GM12878 (cell line): ENCODE results near the gene WDHD1. TPM values are rescaled to one million over a fixed set of nuclear protein-coding genes. Genes with fewer than 3 reads are reported as not detected.

Experiments
- BCL11A ChIP-seq: IDR thresholded peaks from 2 replicates; pipeline ENCODE4 v1.6.1; 2011; ENCODE audit warnings: low read depth, low read length
- CUX1 ChIP-seq: IDR thresholded peaks from 2 replicates; pipeline ENCODE4 v1.6.1; 2012; ENCODE audit warnings: improper control_type of control experiment, low read depth, low read length; ENCODE audit not compliant: insufficient replicate concordance
- EGR1 ChIP-seq, 2 experiments: IDR thresholded peaks; 1 replicate in 1 of 2; 2 replicates in 1 of 2; pipeline ENCODE4 v1.6.1; 2011 to 2012; ENCODE audit warnings: low read depth in 2 of 2, low read length in 2 of 2, borderline replicate concordance in 1 of 2, mild to moderate bottlenecking in 1 of 2, moderate library complexity in 1 of 2
- KLF5 ChIP-seq: fragments of 450-650 bp; IDR thresholded peaks from 2 replicates; pipeline ENCODE4 v1.6.1; 2014; ENCODE audit warnings: mild to moderate bottlenecking; ENCODE audit not compliant: partially characterized antibody
- PBX3 ChIP-seq: IDR thresholded peaks from 2 replicates; pipeline ENCODE4 v1.6.1; 2011; ENCODE audit warnings: mild to moderate bottlenecking, low read depth, low read length, moderate library complexity; ENCODE audit not compliant: insufficient replicate concordance
- SMAD1 ChIP-seq: fragments of 450-650 bp; IDR thresholded peaks from 2 replicates; pipeline ENCODE4 v1.6.1; 2018; ENCODE audit warnings: mild to moderate bottlenecking, low read depth; ENCODE audit not compliant: partially characterized antibody
- STAT1 ChIP-seq: fragments of 450-650 bp; conservative IDR thresholded peaks from 2 replicates; pipeline ENCODE4 v1.6.1; 2014; ENCODE audit warnings: antibody characterized with exemption, mild to moderate bottlenecking
- SUPT20H ChIP-seq: IDR thresholded peaks from 2 replicates; pipeline ENCODE4 v1.6.1; 2011; ENCODE audit warnings: low read depth, mild to moderate bottlenecking, low read length, moderate library complexity, borderline replicate concordance; ENCODE audit not compliant: control insufficient read depth
- TCF12 ChIP-seq: IDR thresholded peaks from 2 replicates; pipeline ENCODE4 v1.6.1; 2011; ENCODE audit warnings: low read depth, mild to moderate bottlenecking, low read length
- polyA plus RNA-seq, 11 experiments: library from polyadenylated mRNA; depleted of rRNA in 4 of 11; unstranded in 6 of 11; stranded (reverse) in 5 of 11; fragments of >200 nt; fragmentation: Nextera tagmentation in 4 of 11; fragmentation: Illumina TruSeq in 1 of 11; extraction: Ambion mirVana in 4 of 11; extraction: Trizol in 1 of 11; gene quantifications; 1 replicate in 1 of 11; 2 replicates in 10 of 11; pipeline versions ENCODE4 v1.2.1 to v1.2.3, GENCODE V29; 2011 to 2016; ENCODE audit warnings: inconsistent platforms in 2 of 11, missing spikeins in 2 of 11, low read depth in 1 of 11
- total RNA-seq, 4 experiments: library from RNA; depleted of rRNA in 3 of 4; stranded (reverse); fragments of >200 nt in 3 of 4; fragmentation: Illumina TruSeq in 1 of 4; extraction: Trizol in 1 of 4; gene quantifications; 2 replicates each; pipeline versions ENCODE4 v1.2.1 to v1.2.3, GENCODE V29; 2013 to 2021
- TF ChIP-seq, protein P1 (sequence below): IDR thresholded peaks from 2 replicates; pipeline ENCODE4 v1.6.1; 2011; ENCODE audit warnings: borderline replicate concordance, low read depth, mild to moderate bottlenecking, moderate library complexity, low read length; ENCODE audit not compliant: insufficient read depth, poor library complexity, severe bottlenecking
- TF ChIP-seq, protein P2 (sequence below): fragments of 450-650 bp; formaldehyde crosslinking; IDR thresholded peaks from 2 replicates; pipeline ENCODE4 v1.4.0; 2020; ENCODE audit warnings: mild to moderate bottlenecking, moderate library complexity
- TF ChIP-seq, protein P3 (sequence below): fragments of 450-650 bp; IDR thresholded peaks from 2 replicates; pipeline ENCODE4 v1.6.1; 2016; ENCODE audit warnings: mild to moderate bottlenecking

The WDHD1 gene
- total and polyA plus RNA-seq, 10 of the 15 experiments (the other 5 are each of a cell fraction or from before 2014, with no cell fraction given), result 11.3 to 50.5 (median 32.6) TPM

DNA sequence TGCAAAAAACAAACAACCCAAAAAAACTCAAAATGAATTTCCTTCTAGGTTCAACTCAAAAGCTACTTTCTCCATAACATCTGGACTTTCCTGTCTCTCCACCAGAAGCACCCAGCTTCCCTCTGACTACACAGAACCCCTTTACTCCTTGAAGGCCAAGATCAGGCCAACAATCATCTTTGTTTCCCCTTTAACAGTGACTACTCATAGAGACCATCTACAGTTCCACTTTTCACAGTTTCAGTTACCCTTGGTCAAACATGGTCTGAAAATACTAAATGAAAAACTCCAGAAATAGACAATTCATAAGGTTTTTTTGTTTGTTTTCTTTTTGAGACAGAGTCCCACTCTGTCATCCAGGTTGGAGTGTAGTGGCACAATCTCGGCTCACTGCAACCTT is 136.1 kb downstream of the WDHD1 start (continued):
- TF ChIP-seq TCF12 (no peak), EGR1 (IDR thresholded peaks at IDR 0.05; ENCODE audit: borderline replicate concordance in 1 of 2, low read depth in 2 of 2, low read length in 2 of 2) (no peak), SUPT20H (no peak), BCL11A (0 out of 2 replicates have a peak, but pooled peaks have one; percentile 40), KLF5 (no peak), STAT1 (no peak), PBX3 (no peak), SMAD1 (no peak), CUX1 (no peak)
- TF ChIP-seq, protein P1, sequence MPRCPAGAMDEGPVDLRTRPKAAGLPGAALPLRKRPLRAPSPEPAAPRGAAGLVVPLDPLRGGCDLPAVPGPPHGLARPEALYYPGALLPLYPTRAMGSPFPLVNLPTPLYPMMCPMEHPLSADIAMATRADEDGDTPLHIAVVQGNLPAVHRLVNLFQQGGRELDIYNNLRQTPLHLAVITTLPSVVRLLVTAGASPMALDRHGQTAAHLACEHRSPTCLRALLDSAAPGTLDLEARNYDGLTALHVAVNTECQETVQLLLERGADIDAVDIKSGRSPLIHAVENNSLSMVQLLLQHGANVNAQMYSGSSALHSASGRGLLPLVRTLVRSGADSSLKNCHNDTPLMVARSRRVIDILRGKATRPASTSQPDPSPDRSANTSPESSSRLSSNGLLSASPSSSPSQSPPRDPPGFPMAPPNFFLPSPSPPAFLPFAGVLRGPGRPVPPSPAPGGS, result no peak
- TF ChIP-seq, protein P2, sequence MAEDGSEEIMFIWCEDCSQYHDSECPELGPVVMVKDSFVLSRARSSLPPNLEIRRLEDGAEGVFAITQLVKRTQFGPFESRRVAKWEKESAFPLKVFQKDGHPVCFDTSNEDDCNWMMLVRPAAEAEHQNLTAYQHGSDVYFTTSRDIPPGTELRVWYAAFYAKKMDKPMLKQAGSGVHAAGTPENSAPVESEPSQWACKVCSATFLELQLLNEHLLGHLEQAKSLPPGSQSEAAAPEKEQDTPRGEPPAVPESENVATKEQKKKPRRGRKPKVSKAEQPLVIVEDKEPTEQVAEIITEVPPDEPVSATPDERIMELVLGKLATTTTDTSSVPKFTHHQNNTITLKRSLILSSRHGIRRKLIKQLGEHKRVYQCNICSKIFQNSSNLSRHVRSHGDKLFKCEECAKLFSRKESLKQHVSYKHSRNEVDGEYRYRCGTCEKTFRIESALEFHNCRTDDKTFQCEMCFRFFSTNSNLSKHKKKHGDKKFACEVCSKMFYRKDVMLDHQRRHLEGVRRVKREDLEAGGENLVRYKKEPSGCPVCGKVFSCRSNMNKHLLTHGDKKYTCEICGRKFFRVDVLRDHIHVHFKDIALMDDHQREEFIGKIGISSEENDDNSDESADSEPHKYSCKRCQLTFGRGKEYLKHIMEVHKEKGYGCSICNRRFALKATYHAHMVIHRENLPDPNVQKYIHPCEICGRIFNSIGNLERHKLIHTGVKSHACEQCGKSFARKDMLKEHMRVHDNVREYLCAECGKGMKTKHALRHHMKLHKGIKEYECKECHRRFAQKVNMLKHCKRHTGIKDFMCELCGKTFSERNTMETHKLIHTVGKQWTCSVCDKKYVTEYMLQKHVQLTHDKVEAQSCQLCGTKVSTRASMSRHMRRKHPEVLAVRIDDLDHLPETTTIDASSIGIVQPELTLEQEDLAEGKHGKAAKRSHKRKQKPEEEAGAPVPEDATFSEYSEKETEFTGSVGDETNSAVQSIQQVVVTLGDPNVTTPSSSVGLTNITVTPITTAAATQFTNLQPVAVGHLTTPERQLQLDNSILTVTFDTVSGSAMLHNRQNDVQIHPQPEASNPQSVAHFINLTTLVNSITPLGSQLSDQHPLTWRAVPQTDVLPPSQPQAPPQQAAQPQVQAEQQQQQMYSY (CRISPR knock-in tag), result no peak
- TF ChIP-seq, protein P3, sequence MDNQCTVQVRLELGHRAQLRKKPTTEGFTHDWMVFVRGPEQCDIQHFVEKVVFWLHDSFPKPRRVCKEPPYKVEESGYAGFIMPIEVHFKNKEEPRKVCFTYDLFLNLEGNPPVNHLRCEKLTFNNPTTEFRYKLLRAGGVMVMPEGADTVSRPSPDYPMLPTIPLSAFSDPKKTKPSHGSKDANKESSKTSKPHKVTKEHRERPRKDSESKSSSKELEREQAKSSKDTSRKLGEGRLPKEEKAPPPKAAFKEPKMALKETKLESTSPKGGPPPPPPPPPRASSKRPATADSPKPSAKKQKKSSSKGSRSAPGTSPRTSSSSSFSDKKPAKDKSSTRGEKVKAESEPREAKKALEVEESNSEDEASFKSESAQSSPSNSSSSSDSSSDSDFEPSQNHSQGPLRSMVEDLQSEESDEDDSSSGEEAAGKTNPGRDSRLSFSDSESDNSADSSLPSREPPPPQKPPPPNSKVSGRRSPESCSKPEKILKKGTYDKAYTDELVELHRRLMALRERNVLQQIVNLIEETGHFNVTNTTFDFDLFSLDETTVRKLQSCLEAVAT, result no peak
